H1 (cell line): ENCODE results near the gene GFAP. TPM values are rescaled to one million over a fixed set of nuclear protein-coding genes. Genes with fewer than 3 reads are reported as not detected.

Source experiments
- CHD1 ChIP-seq: IDR thresholded peaks from 2 replicates; pipeline ENCODE4 v1.6.1; 2012; ENCODE audit warnings: low read depth, low read length, improper control_type of control experiment
- EP300 ChIP-seq, 2 experiments: IDR thresholded peaks; 1 replicate in 1 of 2; 2 replicates in 1 of 2; pipeline ENCODE4 v1.6.1; 2011 to 2012; ENCODE audit warnings: low read depth in 2 of 2, low read length in 2 of 2, mild to moderate bottlenecking in 2 of 2, borderline replicate concordance in 1 of 2, inconsistent platforms in 1 of 2, moderate library complexity in 1 of 2
- TAF7 ChIP-seq: optimal IDR thresholded peaks from 2 replicates; pipeline ENCODE3; 2011; ENCODE audit warnings: low read depth, mild to moderate bottlenecking, inconsistent platforms, low read length, moderate library complexity, borderline replicate concordance
- polyA plus RNA-seq, 7 experiments: library from polyadenylated mRNA; depleted of rRNA in 3 of 7; stranded (reverse) in 5 of 7; unstranded in 2 of 7; fragments of >200 nt in 5 of 7; fragments of 200-250 nt in 2 of 7; gene quantifications; 1 replicate in 5 of 7; 2 replicates in 1 of 7; 4 replicates in 1 of 7; pipeline versions ENCODE4 v1.2.1 to v1.2.3, GENCODE V29; 2011 to 2013; ENCODE audit warnings: missing spikeins in 2 of 7, mixed read lengths in 2 of 7
- total RNA-seq: library from RNA; stranded (reverse); fragmentation: NEBNext Ultra II Directional; extraction: Animal tissue kit (Norgen Biotek cat#: 25700); gene quantifications from 2 replicates; pipeline ENCODE4 v1.2.1, GENCODE V29; 2021

The GFAP gene
- total and polyA plus RNA-seq, 2 of the 8 experiments (the other 6 are each of a cell fraction or from before 2014, with no cell fraction given) = 1.3 to 1.5 TPM

GRCh38 chr17:44952946-44953475 is 37.7 kb upstream of the GFAP start (continued):
- TF ChIP-seq CHD1 (no peak), EP300 (IDR thresholded peaks at IDR 0.05; ENCODE audit: borderline replicate concordance in 1 of 2, low read depth in 2 of 2, low read length in 2 of 2) (no peak), TAF7 (no peak)
